HG03575 (cell line): ENCODE measurements around the gene PCDHGA10.
"Not testable (repeated sequence)": the region's sequence is repeated elsewhere in the genome, so short reads cannot be mapped to it uniquely, and the experiment has no call there.

Experiments used
- ATAC-seq: cut with Tn5 transposase; IDR thresholded peaks from one replicate; pipeline ENCODE4 v1.9.1; 2021; ENCODE audit not compliant: unreplicated experiment, insufficient number of reproducible peaks, low FRiP score; ENCODE audit errors: extremely low read depth

The PCDHGA10 gene

DNA sequence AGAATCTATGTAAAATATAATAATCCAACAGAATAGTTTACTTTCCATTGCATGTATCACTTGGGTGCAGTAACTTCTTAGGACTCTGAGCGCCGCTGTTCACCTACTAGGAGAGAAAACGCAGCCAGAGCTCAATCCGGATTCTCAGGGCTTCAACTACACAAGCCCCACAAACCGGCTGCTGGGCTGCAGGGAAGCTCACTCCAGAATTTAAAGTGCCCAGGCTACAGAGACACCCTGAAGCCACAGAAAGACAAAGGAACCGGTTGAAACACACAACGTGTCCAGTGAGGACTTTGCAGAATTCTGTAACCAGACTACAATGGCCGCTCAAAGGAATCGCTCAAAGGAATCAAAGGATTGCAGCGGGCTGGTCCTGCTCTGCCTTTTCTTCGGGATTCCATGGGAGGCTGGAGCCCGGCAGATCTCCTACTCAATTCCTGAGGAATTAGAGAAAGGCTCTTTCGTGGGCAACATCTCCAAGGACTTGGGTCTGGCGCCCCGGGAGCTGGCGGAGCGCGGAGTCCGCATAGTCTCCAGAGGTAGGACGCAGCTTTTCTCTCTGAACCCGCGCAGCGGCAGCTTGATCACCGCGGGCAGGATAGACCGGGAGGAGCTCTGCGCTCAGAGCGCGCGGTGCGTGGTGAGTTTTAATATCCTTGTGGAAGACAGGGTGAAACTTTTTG lies at the start of gene PCDHGA10:
PCDHGA10 (plus strand) TSS at position 134 of the 686 bp plus-strand sequence; CDS start at position 323, 189 bp downstream.
- ATAC-seq, result no peak

DNA sequence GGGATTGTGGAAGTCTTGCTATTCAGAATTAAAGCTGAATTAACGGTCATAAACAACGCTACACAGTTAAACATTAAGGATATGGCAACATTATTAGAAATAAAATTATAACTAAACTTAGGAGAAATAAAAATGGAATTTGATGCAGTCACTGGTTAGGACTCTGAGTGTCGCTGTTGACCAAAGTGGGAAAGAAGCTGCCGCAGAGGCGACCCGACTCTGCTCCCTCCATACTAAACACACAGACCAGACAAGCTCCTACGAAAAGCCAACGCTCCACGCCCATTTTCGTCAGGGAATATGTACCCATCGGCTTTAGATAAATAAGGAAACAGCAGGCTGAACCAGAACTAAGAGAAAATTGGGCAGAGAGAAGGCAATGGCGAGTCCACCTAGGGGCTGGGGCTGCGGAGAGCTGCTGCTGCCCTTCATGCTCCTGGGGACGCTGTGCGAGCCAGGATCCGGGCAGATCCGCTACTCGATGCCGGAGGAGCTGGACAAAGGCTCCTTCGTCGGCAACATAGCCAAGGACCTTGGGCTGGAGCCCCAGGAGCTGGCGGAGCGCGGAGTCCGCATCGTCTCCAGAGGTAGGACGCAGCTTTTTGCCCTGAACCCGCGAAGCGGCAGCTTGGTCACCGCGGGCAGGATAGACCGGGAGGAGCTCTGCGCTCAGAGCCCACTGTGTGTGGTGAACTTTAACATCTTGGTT lies 48.7 kb upstream of the PCDHGA10 start, which contains the start of gene PCDHGA5:
PCDHGA5 (plus strand) TSS at position 211 of the 709 bp plus-strand sequence; CDS start at position 380, 169 bp downstream.
- no peak for ATAC-seq

DNA sequence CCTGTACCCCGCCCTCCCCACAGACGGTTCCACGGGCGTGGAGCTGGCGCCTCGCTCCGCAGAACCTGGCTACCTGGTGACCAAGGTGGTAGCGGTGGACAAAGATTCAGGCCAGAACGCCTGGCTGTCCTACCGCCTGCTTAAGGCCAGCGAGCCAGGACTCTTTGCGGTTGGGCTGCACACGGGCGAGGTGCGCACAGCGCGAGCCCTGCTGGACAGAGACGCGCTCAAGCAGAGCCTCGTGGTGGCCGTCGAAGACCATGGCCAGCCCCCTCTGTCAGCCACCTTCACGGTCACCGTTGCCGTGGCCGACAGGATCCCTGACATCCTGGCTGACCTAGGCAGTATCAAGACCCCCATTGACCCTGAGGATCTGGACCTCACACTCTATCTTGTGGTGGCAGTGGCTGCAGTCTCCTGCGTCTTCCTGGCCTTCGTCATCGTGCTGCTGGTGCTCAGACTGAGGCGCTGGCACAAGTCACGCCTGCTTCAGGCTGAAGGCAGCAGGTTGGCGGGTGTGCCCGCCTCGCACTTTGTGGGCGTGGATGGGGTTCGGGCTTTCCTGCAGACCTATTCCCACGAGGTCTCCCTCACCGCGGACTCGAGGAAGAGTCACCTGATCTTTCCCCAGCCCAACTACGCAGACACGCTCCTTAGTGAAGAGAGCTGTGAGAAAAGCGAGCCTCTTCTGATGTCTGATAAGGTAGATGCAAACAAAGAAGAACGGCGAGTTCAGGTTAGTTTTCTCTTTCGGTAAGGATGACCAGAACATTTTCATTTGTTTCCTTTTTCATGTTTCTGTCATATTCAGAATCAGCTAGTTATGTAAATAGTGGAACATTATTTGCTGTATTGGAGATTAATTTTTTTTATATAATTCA lies 46.5 kb upstream of the PCDHGA10 start:
- ATAC-seq, result no peak

DNA sequence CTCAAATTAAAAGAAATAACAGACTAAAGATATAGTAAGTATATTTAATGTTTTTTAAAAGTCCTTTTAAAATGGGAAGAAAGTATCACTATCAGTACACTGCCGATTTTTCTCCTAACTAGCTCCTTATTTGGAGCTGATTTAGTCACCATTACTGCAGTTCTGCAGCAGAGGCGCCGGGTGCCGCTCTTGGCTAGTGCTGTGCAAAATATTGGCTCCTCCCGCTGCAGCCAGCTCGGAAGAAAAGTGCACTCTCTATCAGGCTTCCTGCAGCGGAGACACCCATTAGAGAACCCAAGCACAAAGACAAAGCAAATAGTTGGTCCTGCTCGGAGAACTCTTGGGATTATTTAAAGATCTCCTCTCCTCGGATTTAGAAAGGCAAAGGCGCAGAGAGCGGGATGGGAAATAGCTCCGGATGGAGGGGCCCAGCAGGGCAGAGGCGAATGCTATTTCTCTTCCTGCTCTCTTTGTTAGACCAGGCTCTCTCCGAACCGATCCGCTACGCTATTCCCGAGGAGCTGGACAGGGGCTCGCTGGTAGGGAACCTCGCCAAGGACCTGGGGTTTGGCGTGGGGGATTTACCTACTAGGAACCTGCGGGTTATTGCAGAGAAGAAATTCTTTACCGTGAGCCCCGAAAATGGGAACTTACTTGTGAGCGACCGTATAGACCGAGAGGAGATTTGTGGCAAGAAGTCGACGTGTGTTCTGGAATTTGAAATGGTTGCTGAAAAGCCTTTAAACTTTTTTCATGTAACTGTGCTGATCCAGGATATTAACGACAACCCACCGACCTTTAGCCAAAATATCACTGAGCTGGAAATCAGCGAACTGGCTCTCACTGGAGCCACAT lies 42.6 kb upstream of the PCDHGA10 start, which contains the start of gene PCDHGB3:
PCDHGB3 (plus strand) TSS at position 249 of the 855 bp plus-strand sequence; CDS start at position 402, 153 bp downstream.
- ATAC-seq, result peak; percentile 63

DNA sequence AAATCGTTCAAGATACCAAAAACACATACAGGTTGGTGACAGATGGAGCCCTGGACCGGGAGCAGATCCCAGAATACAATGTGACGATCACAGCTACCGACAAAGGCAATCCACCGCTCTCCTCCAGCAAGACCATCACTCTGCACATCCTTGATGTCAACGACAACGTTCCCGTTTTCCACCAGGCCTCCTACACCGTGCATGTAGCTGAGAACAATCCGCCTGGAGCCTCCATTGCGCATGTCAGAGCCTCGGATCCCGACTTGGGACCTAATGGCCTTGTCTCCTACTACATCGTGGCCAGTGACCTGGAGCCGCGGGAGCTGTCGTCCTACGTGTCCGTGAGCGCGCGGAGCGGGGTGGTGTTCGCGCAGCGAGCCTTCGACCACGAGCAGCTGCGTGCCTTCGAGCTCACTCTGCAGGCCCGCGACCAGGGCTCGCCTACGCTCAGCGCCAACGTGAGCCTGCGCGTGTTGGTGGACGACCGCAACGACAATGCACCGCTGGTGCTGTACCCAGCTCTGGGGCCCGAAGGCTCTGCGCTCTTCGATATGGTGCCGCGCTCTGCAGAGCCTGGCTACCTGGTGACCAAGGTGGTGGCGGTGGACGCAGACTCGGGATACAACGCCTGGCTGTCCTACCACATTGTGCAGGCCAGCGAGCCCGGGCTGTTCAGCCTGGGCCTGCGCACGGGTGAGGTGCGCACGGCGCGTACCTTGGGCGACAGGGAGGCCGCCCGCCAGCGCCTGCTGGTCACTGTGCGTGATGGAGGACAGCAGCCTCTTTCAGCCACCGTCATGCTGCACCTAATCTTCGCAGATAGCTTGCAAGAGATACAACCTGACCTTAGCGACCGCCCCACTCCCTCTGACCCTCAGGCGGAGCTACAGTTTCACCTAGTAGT lies 41.0 kb upstream of the PCDHGA10 start:
- ATAC-seq, result no peak

DNA sequence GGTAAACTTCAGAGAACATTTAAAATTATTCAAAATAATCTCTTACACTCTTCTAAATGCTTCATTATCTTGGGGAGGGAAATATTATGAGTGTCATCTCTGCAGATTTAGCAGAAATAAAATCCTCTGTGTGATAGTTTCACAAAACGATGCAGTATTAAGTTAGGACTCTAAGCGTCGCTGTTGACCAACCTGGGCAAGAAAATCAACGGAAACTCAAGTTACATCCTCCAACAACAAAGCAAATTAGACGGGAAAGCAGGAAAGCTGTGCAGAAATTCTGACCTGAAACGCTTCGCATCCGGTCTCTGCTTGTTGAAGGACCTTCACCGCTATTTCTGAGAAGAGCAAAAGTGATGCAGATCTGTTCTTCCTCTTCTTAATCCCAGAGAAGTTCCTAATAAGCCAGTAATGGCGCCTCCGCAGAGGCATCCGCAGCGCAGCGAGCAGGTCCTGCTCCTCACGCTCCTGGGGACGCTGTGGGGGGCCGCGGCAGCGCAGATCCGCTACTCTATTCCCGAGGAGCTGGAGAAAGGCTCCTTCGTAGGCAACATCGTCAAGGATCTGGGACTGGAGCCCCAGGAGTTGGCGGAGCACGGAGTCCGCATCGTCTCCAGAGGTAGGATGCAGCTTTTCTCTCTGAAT lies 39.0 kb upstream of the PCDHGA10 start, which contains the start of gene PCDHGA6:
PCDHGA6 (plus strand) TSS at position 219 of the 645 bp plus-strand sequence; CDS start at position 412, 193 bp downstream.
- ATAC-seq, result no peak

DNA sequence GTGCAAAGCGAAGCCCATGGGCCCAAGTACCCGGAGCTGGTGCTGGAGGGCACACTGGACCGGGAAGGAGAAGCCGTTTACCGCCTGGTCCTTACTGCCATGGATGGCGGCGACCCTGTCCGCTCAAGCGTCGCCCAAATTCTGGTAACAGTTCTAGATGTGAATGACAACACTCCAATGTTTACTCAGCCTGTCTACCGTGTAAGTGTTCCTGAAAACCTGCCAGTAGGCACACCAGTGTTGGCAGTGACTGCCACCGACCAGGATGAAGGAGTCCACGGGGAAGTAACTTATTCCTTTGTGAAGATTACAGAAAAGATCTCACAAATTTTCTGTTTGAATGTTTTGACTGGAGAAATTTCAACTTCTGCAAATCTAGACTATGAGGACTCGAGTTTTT lies 38.2 kb upstream of the PCDHGA10 start:
- ATAC-seq, result no peak

DNA sequence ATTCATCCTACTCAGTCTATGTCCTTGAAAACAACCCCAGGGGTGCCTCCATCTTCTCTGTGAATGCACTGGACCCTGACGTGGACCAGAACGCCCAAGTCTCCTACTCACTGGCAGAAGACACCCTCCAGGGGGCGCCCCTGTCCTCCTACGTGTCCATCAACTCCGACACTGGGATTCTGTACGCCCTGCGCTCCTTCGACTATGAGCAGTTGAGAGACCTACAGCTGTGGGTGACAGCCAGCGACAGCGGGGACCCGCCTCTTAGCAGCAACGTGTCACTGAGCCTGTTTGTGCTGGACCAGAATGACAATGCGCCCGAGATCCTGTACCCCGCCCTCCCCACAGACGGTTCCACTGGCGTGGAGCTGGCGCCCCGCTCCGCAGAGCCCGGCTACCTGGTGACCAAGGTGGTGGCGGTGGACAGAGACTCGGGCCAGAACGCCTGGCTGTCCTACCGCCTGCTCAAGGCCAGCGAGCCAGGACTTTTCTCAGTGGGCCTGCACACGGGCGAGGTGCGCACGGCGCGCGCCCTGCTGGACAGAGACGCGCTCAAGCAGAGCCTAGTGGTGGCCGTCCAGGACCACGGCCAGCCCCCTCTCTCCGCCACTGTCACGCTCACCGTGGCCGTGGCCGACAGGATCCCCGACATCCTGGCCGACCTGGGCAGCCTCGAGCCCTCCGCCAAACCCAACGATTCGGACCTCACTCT lies 37.2 kb upstream of the PCDHGA10 start:
- not testable (repeated sequence) for ATAC-seq

DNA sequence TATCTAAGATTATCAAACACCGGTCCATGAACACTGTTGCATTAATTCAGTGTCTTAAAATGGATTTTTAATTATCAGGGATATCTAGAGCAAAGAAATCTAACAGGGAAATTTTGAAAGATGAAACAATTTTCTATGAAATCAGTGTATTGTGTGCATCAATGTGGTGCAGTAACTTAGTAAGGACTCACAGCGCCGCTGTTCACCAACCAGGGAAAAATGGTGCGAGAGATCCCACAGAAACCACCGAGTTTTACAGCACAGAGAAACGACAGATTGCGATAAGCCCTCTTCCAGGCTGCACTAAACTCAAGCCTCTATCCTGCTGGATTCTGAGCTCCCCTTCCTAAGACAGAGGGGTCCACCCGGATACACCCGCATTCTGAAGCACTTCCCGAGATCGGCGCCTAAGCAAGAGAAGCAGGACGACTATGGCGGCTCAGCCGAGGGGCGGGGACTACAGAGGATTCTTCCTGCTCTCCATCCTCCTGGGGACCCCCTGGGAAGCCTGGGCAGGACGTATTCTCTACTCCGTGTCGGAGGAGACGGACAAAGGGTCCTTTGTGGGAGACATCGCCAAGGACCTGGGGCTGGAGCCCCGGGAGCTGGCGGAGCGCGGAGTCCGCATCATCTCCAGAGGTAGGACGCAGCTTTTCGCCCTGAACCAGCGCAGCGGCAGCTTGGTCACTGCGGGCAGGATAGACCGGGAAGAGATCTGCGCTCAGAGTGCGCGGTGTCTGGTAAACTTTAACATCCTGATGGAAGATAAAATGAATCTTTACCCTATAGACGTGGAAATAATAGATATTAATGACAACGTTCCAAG lies 30.1 kb upstream of the PCDHGA10 start, which contains the start of gene PCDHGA7:
PCDHGA7 (plus strand) TSS at position 274 of the 826 bp plus-strand sequence; CDS start at position 432, 158 bp downstream.
- ATAC-seq, result no peak

DNA sequence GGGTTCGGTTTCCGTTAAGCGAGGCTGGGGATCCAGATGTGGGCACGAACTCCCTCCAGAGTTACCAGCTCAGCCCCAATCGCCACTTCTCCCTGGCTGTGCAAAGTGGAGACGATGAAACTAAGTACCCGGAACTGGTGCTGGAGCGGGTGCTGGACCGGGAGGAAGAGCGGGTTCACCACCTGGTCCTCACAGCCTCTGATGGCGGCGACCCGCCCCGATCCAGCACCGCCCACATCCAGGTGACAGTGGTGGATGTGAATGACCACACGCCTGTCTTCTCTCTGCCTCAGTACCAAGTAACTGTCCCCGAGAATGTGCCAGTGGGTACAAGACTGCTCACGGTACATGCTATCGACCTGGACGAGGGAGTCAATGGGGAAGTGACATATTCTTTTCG lies 29.4 kb upstream of the PCDHGA10 start:
- no peak for ATAC-seq

DNA sequence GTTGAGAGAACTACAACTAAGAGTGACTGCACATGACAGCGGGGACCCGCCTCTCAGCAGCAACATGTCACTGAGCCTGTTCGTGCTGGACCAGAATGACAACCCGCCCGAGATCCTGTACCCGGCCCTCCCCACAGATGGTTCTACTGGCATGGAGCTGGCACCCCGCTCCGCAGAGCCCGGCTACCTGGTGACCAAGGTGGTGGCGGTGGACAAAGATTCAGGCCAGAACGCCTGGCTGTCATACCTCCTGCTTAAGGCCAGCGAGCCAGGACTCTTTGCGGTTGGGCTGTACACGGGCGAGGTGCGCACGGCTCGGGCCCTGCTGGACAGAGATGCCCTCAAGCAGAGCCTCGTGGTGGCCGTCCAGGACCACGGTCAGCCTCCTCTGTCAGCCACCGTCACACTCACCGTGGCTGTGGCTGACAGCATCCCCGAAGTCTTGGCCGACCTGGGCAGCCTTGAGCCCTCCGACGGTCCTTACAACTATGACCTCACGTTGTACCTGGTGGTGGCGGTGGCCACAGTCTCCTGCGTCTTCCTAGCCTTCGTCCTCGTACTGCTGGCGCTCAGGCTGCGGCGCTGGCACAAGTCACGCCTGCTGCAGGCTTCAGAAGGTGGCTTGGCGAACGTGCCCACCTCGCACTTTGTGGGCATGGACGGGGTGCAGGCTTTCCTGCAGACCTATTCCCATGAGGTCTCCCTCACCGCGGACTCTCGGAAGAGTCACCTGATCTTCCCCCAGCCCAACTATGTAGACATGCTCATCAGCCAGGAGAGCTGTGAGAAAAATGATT lies 28.1 kb upstream of the PCDHGA10 start:
- no peak for ATAC-seq

DNA sequence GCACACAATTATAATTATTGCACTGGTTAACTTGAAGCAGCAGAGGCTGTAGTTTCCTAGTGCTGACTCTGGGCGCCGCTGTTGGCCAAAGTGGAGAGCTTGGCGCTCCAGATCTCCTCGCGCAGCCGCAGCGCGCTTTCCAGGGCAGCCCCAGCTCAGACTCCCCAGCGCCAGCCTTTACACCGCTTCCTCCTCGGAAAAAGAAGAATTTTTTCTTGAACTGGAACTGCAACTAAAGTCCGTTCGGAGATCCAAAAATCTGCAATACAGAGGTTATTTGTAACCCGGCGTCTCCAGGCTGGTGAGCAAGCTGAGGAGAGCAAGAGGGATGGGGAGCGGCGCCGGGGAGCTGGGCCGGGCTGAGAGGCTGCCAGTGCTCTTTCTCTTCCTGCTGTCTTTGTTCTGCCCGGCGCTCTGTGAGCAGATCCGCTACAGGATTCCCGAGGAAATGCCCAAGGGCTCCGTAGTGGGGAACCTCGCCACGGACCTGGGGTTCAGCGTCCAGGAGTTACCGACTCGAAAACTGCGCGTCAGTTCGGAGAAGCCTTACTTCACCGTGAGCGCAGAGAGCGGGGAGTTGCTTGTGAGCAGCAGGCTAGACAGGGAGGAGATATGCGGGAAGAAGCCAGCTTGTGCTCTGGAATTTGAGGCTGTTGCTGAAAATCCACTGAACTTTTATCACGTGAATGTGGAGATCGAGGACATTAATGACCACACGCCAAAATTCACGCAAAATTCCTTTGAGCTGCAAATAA lies 25.1 kb upstream of the PCDHGA10 start, which contains the start of gene PCDHGB4:
PCDHGB4 (plus strand) TSS at position 142 of the 755 bp plus-strand sequence; CDS start at position 329, 187 bp downstream.
- not testable (repeated sequence) for ATAC-seq

DNA sequence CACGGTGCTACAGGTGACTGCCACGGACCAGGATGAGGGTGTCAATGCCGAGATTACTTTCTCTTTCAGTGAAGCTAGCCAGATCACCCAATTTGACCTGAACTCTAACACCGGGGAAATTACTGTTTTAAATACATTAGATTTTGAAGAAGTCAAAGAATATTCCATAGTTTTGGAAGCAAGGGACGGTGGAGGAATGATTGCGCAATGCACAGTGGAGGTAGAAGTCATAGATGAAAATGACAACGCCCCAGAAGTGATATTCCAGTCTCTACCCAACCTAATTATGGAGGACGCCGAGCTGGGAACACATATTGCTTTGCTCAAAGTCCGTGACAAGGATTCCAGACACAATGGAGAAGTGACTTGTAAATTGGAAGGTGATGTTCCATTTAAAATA lies 24.1 kb upstream of the PCDHGA10 start:
- no peak for ATAC-seq
